Skeletal muscle satellite cell (primary cell): Measurements from ENCODE around the gene CAP1.

Source experiments
- H3K27me3 ChIP-seq: 2 replicates; pipeline ENCODE4 v1.7.0; 2013; ENCODE audit warnings: low read length; ENCODE audit not compliant: control insufficient read depth, insufficient read depth
- H3K36me3 ChIP-seq: 2 replicates; pipeline ENCODE4 v1.7.0; 2013; ENCODE audit warnings: mild to moderate bottlenecking, control low read depth, low read length; ENCODE audit not compliant: insufficient read depth
- H3K4me1 ChIP-seq: 2 replicates; pipeline ENCODE4 v1.7.0; 2013; ENCODE audit warnings: low read length; ENCODE audit not compliant: control insufficient read depth, insufficient read depth
- H3K4me2 ChIP-seq: 2 replicates; pipeline ENCODE4 v1.7.0; 2013; ENCODE audit warnings: mild to moderate bottlenecking, low read length
- H3K4me3 ChIP-seq: 2 replicates; pipeline ENCODE4 v1.7.0; 2013; ENCODE audit warnings: low read length
- H3K9ac ChIP-seq: 2 replicates; pipeline ENCODE4 v1.7.0; 2013; ENCODE audit warnings: mild to moderate bottlenecking, low read depth, low read length, moderate library complexity
- H3K9me3 ChIP-seq: replicated peaks from 2 replicates; pipeline ENCODE4 v1.7.0; 2013; ENCODE audit warnings: mild to moderate bottlenecking, control low read depth, low read length

Gene CAP1

DNA sequence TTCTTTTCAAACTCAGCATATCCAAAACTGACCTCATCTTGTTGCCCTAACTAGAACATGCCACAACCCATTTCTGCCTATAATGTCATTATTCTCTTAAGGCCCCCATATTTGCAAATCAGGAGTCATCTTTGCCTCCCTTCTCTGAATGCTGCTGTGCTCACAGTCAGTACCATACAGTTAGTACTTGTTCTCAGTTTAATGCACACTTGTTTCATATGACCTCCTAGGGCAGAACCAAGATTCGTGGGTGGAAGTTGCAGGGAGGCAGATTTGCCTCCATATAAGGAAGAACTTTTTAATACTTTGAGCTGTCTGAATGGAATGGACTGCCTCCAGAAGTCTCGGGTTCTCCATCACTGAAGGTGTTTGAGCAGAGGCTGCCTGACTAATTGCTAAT is 9.2 kb downstream of the CAP1 start:
- peaks cover 49% of the 10 kb centered on the region for H3K36me3 ChIP-seq
- H3K4me2 ChIP-seq = peak overlapping the region; percentile 23
- H3K9me3 ChIP-seq = no peaks in the 10 kb centered on the region
- no peaks in the 10 kb centered on the region for H3K27me3 ChIP-seq
- no peak overlapping the region for H3K4me3 ChIP-seq
- no peak overlapping the region for H3K9ac ChIP-seq
- peaks cover 22% of the 10 kb centered on the region for H3K4me1 ChIP-seq

DNA sequence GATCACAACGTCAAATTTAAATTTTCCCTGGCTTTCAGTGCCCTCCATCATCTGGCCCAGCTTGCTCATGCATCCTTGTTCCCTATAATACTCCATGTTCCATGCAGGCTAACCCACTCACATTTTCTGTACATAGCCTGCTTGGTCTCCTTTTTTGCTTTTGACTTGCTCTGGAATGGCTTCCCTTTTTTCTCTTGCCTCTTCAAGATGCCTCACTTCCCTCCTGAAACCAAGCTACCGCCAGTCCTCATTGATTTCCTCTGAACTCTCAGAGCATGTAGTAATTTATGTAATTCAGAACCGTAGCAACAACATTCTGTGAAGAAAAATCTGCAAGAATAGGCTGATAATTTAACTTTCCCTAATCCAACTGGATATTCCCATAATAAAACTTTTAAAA is 10.3 kb downstream of the CAP1 start:
- H3K36me3 ChIP-seq = peaks cover 50% of the 10 kb centered on the region
- peaks cover 13% of the 10 kb centered on the region for H3K4me1 ChIP-seq
- no peak overlapping the region for H3K4me2 ChIP-seq
- no peaks in the 10 kb centered on the region for H3K27me3 ChIP-seq
- H3K9ac ChIP-seq = no peak overlapping the region
- no peak overlapping the region for H3K4me3 ChIP-seq
- no peaks in the 10 kb centered on the region for H3K9me3 ChIP-seq

GRCh38 chr1:40053138-40053887 is 12.8 kb downstream of the CAP1 start:
- no peaks in the 10 kb centered on the region for H3K27me3 ChIP-seq
- H3K4me1 ChIP-seq = peaks cover 25% of the 10 kb centered on the region
- H3K9me3 ChIP-seq = no peaks in the 10 kb centered on the region
- H3K4me2 ChIP-seq = no peak overlapping the region
- H3K36me3 ChIP-seq = peaks cover 62% of the 10 kb centered on the region
- no peak overlapping the region for H3K4me3 ChIP-seq
- no peak overlapping the region for H3K9ac ChIP-seq

DNA sequence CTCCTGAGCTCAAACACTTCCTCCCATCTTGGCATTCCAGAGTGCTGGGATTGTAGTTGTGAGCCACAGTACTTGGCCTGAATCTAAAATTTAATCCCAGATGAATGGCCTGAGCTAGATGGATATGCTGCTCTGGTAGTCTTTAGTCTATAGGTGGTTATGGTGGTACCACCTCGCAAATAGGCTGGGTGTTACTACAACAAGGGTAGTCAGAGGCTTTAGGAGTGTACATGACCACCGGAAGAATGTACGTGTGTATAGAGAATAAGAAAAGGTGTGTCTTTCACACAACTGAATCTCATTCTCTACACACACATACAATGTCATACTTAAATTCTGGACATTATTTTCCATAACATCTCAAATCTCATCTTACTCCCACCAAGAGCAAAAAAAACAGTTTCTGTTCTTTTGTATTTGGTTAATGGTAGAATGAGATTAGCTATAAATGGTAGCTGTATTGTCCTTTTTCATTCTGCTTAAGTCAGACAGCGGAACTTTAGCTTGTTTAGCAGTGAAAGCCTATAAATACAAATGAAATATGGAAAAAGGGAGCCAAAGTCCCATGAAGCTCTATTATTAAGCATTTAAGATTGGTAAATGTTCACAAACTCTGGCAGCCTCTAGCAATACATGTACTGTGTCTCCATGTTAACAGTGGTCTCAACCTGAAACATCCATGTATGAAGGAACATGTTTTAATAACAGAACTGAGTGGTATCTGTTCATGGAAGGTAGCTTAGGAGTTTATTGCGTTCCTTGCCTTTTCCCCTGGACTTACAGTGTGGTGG is 16.2 kb downstream of the CAP1 start:
- H3K4me1 ChIP-seq = peaks cover 30% of the 10 kb centered on the region
- no peak overlapping the region for H3K9ac ChIP-seq
- no peaks in the 10 kb centered on the region for H3K9me3 ChIP-seq
- H3K36me3 ChIP-seq = peaks cover 69% of the 10 kb centered on the region
- no peak overlapping the region for H3K4me2 ChIP-seq
- no peak overlapping the region for H3K4me3 ChIP-seq
- H3K27me3 ChIP-seq = no peaks in the 10 kb centered on the region

DNA sequence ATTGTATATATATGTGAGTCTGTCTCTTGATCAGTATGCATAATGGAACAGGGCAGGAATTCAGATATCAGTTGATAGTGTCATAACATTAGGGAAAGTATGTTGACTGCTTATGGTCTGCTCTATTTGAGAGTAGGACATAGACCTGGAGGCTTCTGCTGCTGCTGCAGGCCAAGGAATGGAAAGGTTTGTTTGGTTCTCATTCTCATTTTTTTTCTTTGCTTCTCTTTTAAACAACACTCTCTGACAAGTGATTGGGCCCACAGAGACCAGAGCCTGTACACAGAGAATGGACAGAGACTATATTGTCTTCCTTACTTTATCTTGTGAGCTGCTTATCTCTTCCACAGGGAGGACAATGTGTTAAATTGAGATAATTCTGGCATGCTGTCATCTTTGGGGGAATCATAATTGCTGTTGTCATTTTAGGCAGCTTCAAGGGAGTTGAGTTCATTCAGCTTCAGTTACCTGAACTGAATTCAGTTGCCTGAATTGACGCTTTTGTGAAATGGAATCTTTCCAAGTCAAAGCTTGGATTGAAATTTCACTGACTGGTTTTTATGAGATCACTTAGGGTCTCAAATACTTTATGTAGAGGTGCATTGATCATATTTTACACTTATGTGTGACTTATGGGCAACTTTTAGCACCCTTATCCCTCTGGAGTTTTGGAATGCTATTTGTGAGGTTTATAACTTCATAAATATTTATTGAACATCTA is 16.9 kb downstream of the CAP1 start:
- Histone ChIP-seq H3K9ac (no peak overlapping the region), H3K4me2 (no peak overlapping the region), H3K27me3 (no peaks in the 10 kb centered on the region), H3K36me3 (peaks cover 69% of the 10 kb centered on the region), H3K4me3 (no peak overlapping the region), H3K9me3 (no peaks in the 10 kb centered on the region), H3K4me1 (peaks cover 30% of the 10 kb centered on the region)

- H3K9me3 ChIP-seq = no peaks in the 10 kb centered on the region
These were observed 17.5 kb downstream of the CAP1 start for GRCh38 chr1:40058097-40058452.

DNA sequence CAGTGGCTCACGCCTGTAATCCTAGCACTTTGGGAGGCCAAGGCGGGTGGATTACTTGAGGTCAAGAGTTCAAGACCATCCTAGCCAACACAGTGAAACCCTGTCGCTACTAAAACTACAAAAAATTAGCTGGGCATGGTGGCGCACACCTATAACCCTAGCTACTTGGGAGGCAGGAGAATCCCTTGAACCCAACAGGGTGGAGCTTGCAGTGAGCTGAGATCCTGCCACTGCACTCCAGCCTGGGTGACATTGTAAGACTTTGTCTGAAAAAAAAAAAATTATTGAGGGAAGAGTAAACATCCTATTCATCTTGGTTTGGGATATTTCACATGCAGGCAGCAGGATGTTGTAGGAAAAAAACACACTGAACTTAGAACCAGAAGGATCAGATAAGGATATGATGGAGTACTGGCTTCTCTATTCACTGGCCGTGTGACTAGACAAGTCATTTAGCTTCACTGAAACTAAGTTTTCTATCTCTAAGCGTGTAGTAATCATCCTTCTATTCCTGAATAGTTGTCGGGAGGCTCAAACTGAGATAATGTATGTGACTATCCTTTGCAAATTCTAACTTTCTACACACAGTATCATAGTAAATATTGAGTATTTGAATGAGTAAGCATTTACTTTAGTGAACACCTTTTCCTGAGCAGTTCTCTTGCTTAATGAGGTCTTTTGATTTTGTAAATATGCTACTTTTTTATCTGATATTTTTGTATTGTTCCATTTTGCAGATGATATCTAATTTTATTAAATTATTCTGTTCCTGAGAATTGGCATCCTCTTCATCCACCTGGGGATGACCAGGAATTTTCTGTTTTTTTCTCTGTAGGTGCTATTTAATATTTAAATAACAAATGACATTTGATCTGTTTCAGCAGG is 18.2 kb downstream of the CAP1 start:
- Histone ChIP-seq H3K36me3 (peaks cover 73% of the 10 kb centered on the region), H3K4me2 (peak overlapping the region; percentile 37), H3K9me3 (no peaks in the 10 kb centered on the region), H3K27me3 (no peaks in the 10 kb centered on the region), H3K9ac (no peak overlapping the region), H3K4me3 (no peak overlapping the region), H3K4me1 (peaks cover 30% of the 10 kb centered on the region)

More at GRCh38 chr1:40058097-40058452, 17.5 kb downstream of the CAP1 start:
- Histone ChIP-seq H3K4me1 (peaks cover 30% of the 10 kb centered on the region), H3K4me3 (no peak overlapping the region), H3K4me2 (no peak overlapping the region), H3K9ac (no peak overlapping the region), H3K27me3 (no peaks in the 10 kb centered on the region), H3K36me3 (peaks cover 74% of the 10 kb centered on the region)

GRCh38 chr1:40059338-40059959 is 18.9 kb downstream of the CAP1 start:
- no peaks in the 10 kb centered on the region for H3K27me3 ChIP-seq
- H3K9me3 ChIP-seq = no peaks in the 10 kb centered on the region
- H3K36me3 ChIP-seq = peaks cover 80% of the 10 kb centered on the region
- no peak overlapping the region for H3K9ac ChIP-seq
- peak overlapping the region; percentile 37 for H3K4me2 ChIP-seq
- H3K4me1 ChIP-seq = peaks cover 30% of the 10 kb centered on the region
- no peak overlapping the region for H3K4me3 ChIP-seq

- no peaks in the 10 kb centered on the region for H3K9me3 ChIP-seq
- H3K4me1 ChIP-seq = peaks cover 30% of the 10 kb centered on the region
- no peak overlapping the region for H3K4me3 ChIP-seq
- peaks cover 81% of the 10 kb centered on the region for H3K36me3 ChIP-seq
- H3K27me3 ChIP-seq = no peaks in the 10 kb centered on the region
- no peak overlapping the region for H3K4me2 ChIP-seq
- H3K9ac ChIP-seq = no peak overlapping the region
These were observed 19.6 kb downstream of the CAP1 start for GRCh38 chr1:40059960-40060750.

GRCh38 chr1:40064797-40065499 is 24.4 kb downstream of the CAP1 start:
- H3K4me1 ChIP-seq = peaks cover 8% of the 10 kb centered on the region
- peaks cover 92% of the 10 kb centered on the region for H3K36me3 ChIP-seq
- H3K27me3 ChIP-seq = no peaks in the 10 kb centered on the region
- H3K9me3 ChIP-seq = no peaks in the 10 kb centered on the region
- no peak overlapping the region for H3K4me2 ChIP-seq
- H3K4me3 ChIP-seq = no peak overlapping the region
- H3K9ac ChIP-seq = no peak overlapping the region
